Measurements from ENCODE around the gene F2RL3. TPM values are rescaled to one million over a fixed set of nuclear protein-coding genes. Genes with fewer than 3 reads are reported as not detected.
"Not testable (repeated sequence)": the region's sequence is repeated elsewhere in the genome, so short reads cannot be mapped to it uniquely, and the experiment has no call there.

Gene F2RL3
- total RNA-seq, 1 donor from 2014 or later = 0.70 TPM

GRCh38 chr19:16915135-16915534 is 26.3 kb downstream of the F2RL3 start:
- intact Hi-C loops (cut with DNase I) = no loop called here
- no peak for DNase-seq (ENCODE audit: low spot score)

GRCh38 chr19:16915734-16916133 is 26.9 kb downstream of the F2RL3 start:
- no peak for DNase-seq (ENCODE audit: low spot score)
- intact Hi-C loops (cut with DNase I) = no loop called here

- intact Hi-C loops (cut with DNase I) = no loop called here
Measured at GRCh38 chr19:16917401-16917800, 28.6 kb downstream of the F2RL3 start.

DNA sequence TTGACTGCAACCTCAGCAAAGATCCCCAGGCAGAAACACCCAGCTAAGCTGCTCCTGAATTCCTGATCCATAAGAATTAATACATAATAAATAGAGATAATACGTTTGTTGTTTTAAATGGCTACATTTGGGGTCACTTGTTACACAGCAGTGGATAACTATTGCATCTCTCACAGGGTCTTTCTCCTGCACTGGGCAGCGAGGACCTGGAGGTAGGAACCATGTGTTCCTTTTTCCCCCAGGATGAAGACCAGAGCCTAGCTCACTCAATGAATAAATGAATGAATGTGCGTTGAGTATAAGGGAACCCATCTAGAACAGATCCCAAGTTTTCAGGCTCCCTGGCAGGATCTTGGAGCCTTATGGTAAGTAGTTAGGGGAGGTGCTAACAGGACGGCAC is 30.7 kb downstream of the F2RL3 start:
- no peak for DNase-seq (ENCODE audit: low spot score)
- intact Hi-C loops (cut with DNase I) = no loop called here

More at GRCh38 chr19:16917401-16917800, 28.6 kb downstream of the F2RL3 start:
- no peak for DNase-seq (ENCODE audit: low spot score)

GRCh38 chr19:16920816-16921529 is 32.2 kb downstream of the F2RL3 start:
- DNase-seq (ENCODE audit: low spot score) = peak; percentile 70
- intact Hi-C loops (cut with DNase I) = no loop called here

- intact Hi-C loops (cut with DNase I) = no loop called here
- peak; percentile 31 for DNase-seq (ENCODE audit: low spot score)
Measured at GRCh38 chr19:16921766-16922591, 33.2 kb downstream of the F2RL3 start.

DNA sequence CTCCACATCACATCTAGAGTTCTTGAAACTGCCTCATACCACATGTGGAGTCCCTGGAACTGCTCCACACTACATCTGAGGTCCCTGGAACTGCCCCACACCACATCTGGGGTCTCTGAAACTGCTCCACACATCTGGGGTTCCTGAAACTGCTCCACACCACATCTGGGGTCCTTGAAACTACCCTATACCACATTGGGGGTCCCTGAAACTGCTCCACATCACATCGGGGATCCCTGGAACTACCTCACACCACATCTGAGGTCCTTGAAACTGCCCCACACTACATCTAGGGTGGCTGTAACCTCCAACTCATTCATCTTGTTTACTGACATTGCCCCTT is 33.8 kb downstream of the F2RL3 start:
- DNase-seq (ENCODE audit: low spot score) = no peak
- intact Hi-C loops (cut with DNase I) = no loop called here

DNA sequence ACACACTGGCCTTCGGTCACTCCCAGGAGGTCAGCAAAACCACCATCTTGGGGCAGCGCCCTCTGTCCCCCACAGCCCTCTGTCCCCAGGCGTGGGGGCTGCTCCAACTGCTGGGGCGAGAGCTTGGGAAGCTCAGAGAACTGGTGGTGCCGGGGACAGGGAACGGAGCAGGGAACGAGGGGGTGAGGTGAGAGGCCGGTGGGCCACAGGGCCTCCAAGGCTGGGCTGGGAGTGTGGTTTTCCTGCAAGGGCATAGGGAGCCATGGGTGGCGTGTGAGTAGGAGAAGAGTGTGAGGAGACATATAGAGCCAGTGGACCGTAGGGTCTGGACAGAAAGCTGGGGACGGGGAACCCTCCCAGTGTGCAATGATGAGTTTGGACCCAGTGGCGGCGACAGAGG is 34.1 kb downstream of the F2RL3 start:
- DNase-seq (ENCODE audit: low spot score) = peak; percentile 63
- intact Hi-C loops (cut with DNase I) = no loop called here

- DNase-seq (ENCODE audit: low spot score) = no peak
- intact Hi-C loops (cut with DNase I) = no loop called here
Measured at GRCh38 chr19:16927883-16928282, 39.1 kb downstream of the F2RL3 start.

DNA sequence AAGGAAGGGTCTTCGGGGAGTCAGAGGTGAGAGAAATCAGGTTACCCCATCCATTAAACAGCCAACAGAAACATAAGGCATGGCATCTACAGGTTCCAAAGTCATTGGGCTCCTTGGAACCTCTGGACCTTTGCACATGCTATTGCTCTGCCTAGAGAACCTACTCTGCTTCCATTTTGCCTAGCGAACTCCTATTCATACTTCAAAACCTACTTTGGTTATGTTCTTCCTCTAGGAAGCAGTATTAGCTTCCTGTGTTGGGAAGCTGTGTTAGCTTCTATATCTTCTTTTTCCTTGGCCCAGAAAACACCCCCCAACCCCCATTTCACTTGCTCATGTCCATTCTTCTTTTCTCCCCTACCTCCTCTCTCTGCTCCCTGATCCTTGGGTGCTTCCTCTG is 39.6 kb downstream of the F2RL3 start:
- intact Hi-C loops (cut with DNase I) = no loop called here
- no peak for DNase-seq (ENCODE audit: low spot score)

- peak; percentile 17 for DNase-seq (ENCODE audit: low spot score)
- intact Hi-C loops (cut with DNase I) = no loop called here
Measured at GRCh38 chr19:16928916-16929315, 40.1 kb downstream of the F2RL3 start.

- intact Hi-C loops (cut with DNase I) = no loop called here
- DNase-seq (ENCODE audit: low spot score) = no peak
Measured at GRCh38 chr19:16930753-16931152, 42.0 kb downstream of the F2RL3 start.

DNA sequence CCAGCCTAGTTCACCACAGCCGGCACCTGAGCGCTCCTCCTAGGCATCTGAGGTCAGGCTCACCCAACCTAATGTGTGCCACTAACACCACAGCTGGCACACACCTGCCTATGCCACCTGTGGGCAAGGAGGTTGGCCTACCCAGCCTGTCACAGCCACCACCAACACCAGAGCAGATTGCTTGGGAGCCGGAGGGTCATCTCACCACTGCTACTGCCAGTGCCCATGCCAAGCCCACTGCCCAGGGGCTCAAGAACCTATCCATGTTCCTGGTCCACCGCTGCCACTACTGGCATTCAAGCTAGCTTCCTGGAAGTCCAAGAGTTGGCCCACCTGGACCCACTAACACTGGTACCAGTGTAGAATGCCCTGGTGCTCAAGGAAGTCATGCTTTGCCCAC is 42.5 kb downstream of the F2RL3 start:
- no peak for DNase-seq (ENCODE audit: low spot score)
- intact Hi-C loops (cut with DNase I) = no loop called here

- intact Hi-C loops (cut with DNase I) = no loop called here
- no peak for DNase-seq (ENCODE audit: low spot score)
Measured at GRCh38 chr19:16934489-16934888, 45.7 kb downstream of the F2RL3 start.

- intact Hi-C loops (cut with DNase I) = no loop called here
- DNase-seq (ENCODE audit: low spot score) = no peak
Measured at GRCh38 chr19:16936901-16937300, 48.1 kb downstream of the F2RL3 start.

GRCh38 chr19:16937796-16938195 is 49.0 kb downstream of the F2RL3 start:
- DNase-seq (ENCODE audit: low spot score); intact Hi-C loops (cut with DNase I): not testable (repeated sequence)

DNA sequence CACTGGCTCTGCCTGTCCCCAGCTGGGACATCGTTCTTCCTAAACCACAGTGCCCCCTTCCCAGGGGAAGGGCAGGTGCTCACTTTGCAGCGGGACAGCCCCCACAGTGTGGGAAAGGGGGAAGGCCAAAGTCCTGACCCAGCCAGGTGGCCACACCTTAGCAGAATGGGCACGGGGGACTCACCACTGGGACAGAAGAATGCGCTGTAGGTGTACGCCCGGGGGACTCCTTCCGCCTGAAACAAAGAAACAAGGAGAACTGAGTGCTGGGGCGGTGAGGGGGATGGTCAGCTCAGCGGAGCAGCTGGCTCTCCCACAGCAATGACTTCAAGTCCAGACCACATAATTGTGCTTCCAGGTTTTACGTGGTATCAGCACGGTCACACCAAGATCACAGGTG is 49.4 kb downstream of the F2RL3 start:
- intact Hi-C loops (cut with DNase I) = no loop called here
- no peak for DNase-seq (ENCODE audit: low spot score)

DNA sequence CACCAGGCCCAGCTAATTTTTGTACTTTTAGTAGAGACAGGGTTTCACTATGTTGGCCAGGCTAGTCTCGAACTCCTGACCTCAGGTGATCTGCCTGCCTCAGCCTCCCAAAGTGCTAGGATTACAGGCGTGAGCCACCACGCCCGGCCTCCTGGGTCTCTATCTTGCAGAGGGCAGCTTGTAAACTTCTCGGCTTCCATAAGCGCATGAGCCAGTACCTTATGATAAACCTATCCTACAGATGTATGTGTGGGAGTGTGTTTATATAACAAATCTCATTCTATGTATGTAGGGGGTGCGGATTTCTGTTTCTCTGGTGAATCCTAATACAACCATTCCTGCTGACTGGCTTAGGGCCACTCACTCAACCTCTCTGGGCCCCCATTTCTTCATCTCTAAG is 51.3 kb downstream of the F2RL3 start:
- DNase-seq (ENCODE audit: low spot score); intact Hi-C loops (cut with DNase I): not testable (repeated sequence)

GRCh38 chr19:16940626-16941025 is 51.8 kb downstream of the F2RL3 start:
- intact Hi-C loops (cut with DNase I) = no loop called here
- no peak for DNase-seq (ENCODE audit: low spot score)
